ENCODE measurements around the gene BLVRA. TPM values are rescaled to one million over a fixed set of nuclear protein-coding genes. Genes with fewer than 3 reads are reported as not detected.
A peak's percentile ranks its signal among the peaks of the same experiment; 100 is the strongest.

The BLVRA gene
- total RNA-seq, 3 donors from 2014 or later (not counting 1 experiment from before 2014, with no cell fraction given), result 19.8 to 25.6 (median 20.9) TPM

DNA sequence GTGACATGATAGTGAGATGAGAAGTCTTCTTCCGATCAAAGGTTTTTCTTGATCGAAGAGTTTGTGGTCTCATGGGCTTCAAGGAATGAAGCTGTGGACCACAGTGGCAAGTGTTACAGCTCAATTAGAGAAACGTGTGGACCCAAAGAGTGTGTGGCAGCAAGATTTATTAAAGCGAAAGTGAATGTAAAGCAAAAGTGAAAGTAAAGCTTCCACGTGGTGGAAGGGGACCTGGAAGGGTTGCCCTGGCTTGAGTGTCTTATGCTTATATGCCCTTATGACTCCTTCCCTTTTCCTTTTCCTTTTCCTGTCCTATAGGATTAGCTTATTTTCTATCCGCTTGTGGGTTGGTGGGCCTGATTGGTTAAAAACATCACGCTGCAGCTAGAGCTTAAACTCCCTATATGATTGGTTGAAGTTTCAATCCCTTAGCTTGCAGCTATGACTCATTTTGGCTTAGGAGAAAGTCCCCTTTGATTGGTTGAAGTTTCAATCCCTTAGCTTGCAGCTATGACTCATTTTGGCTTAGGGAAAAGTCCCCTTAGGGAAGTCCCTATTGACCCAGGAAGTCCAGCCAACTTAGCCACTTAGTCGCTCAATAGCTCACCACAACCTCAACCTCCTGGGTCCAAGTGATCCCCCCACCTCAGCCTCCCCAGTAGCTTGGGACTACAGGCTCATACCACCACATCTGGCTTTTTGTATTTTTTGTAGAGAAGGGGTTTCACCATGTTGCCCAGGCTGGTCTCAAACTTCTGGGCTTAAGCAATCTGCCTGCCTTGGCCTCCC, 76.2 kb downstream of the BLVRA start:
- Mint-ChIP-seq H3K9me3 (no peaks in the 10 kb centered on the region), H3K27me3 (ENCODE audit: low read depth in 2 of 2) (no peaks in the 10 kb centered on the region), H3K27ac (peak overlapping the region; percentile 83 to 91), H3K4me1 (peaks cover 16 to 19% of the 10 kb centered on the region in 2 donors), H3K4me3 (peak overlapping the region; percentile 84), H3K36me3 (no peaks in the 10 kb centered on the region)
- no peaks in the 10 kb centered on the region for H3K27me3 ChIP-seq (ENCODE audit: control insufficient read depth, insufficient read depth, low read length)
- H3K27ac ChIP-seq (ENCODE audit: low read length), result peak overlapping the region; percentile 81
- peaks cover 18% of the 10 kb centered on the region for H3K4me1 ChIP-seq (ENCODE audit: control insufficient read depth, insufficient read depth, low read length)
- intact Hi-C loops (cut with micrococcal nuclease), result loop anchor here (5.0 kb wide), 1 partner anchor 1892 kb away; no protein-coding TSS in a partner anchor
- H3K36me3 ChIP-seq (ENCODE audit: control insufficient read depth, insufficient read depth, low read length), result no peaks in the 10 kb centered on the region
- peak; percentile 67 to 75 (median 70) for ATAC-seq
- 24% methylated on average over 5 of the region's 8 CpGs for WGBS (ENCODE audit: insufficient coverage)
- DNase-seq, result peak; percentile 29 to 80
- peak overlapping the region; percentile 56 for H3K4me3 ChIP-seq (ENCODE audit: low read length)
- no peak for TF ChIP-seq CTCF (IDR thresholded peaks at IDR 0.05)
- H3K9me3 ChIP-seq (ENCODE audit: control insufficient read depth, insufficient read depth, low read length), result no peaks in the 10 kb centered on the region

GRCh38 chr7:43838201-43838658, 79.8 kb downstream of the BLVRA start:
- Histone ChIP-seq H3K27me3 (ENCODE audit: control insufficient read depth, insufficient read depth, low read length) (no peaks in the 10 kb centered on the region), H3K9me3 (ENCODE audit: control insufficient read depth, insufficient read depth, low read length) (no peaks in the 10 kb centered on the region), H3K36me3 (ENCODE audit: control insufficient read depth, insufficient read depth, low read length) (no peaks in the 10 kb centered on the region), H3K4me1 (ENCODE audit: control insufficient read depth, insufficient read depth, low read length) (peaks cover 18% of the 10 kb centered on the region), H3K4me3 (ENCODE audit: low read length) (no peak overlapping the region), H3K27ac (ENCODE audit: low read length) (no peak overlapping the region)
- no peak for ATAC-seq
- peaks cover 16 to 19% of the 10 kb centered on the region in 2 donors for H3K4me1 Mint-ChIP-seq
- intact Hi-C loops (cut with micrococcal nuclease), result loop anchor here (2.0 to 5.0 kb wide), 3 partner anchors 109 to 1896 kb away; partner anchors contain the start of gene COA1
- DNase-seq, result no peak
- H3K36me3 Mint-ChIP-seq, result no peaks in the 10 kb centered on the region
- H3K9me3 Mint-ChIP-seq, result no peaks in the 10 kb centered on the region
- H3K27me3 Mint-ChIP-seq (ENCODE audit: low read depth in 2 of 2), result no peaks in the 10 kb centered on the region
- TF ChIP-seq CTCF (IDR thresholded peaks at IDR 0.05), result no peak
- H3K4me3 Mint-ChIP-seq, result peak overlapping the region; percentile 75
- peak overlapping the region in 1 of 2 donors; percentile 87 for H3K27ac Mint-ChIP-seq
- WGBS (ENCODE audit: insufficient coverage), result 85% methylated on average over 9 of the region's 9 CpGs

- H3K27me3 ChIP-seq (ENCODE audit: control insufficient read depth, insufficient read depth, low read length), result no peaks in the 10 kb centered on the region
- H3K4me1 ChIP-seq (ENCODE audit: control insufficient read depth, insufficient read depth, low read length), result peaks cover 5% of the 10 kb centered on the region
- no peak overlapping the region for H3K4me3 Mint-ChIP-seq
- H3K9me3 Mint-ChIP-seq, result no peaks in the 10 kb centered on the region
- no peaks in the 10 kb centered on the region for H3K36me3 ChIP-seq (ENCODE audit: control insufficient read depth, insufficient read depth, low read length)
- ATAC-seq, result no peak
- no peak overlapping the region for H3K27ac ChIP-seq (ENCODE audit: low read length)
- whole genome bisulfite sequencing (ENCODE audit: insufficient coverage), result 90% methylated on average over 4 of the region's 4 CpGs
- intact Hi-C loops (cut with micrococcal nuclease), result no loop called here
- H3K4me3 ChIP-seq (ENCODE audit: low read length), result no peak overlapping the region
- H3K36me3 Mint-ChIP-seq, result no peaks in the 10 kb centered on the region
- H3K27me3 Mint-ChIP-seq (ENCODE audit: low read depth in 2 of 2), result no peaks in the 10 kb centered on the region
- no peaks in the 10 kb centered on the region for H3K9me3 ChIP-seq (ENCODE audit: control insufficient read depth, insufficient read depth, low read length)
- no peak for DNase-seq
- H3K4me1 Mint-ChIP-seq, result peaks cover 6 to 10% of the 10 kb centered on the region in 2 donors
- no peak for TF ChIP-seq CTCF (IDR thresholded peaks at IDR 0.05)
- H3K27ac Mint-ChIP-seq, result no peak overlapping the region
Observed at GRCh38 chr7:43843296-43843695, 84.8 kb downstream of the BLVRA start.
